NCI-H82 treated with DMSO at 0.1 percent for 48 hours (cell line): Measurements from ENCODE around the gene CDHR1.

Experiments
- DNase-seq: peaks from one replicate; lab custom pipeline; 2025; ENCODE audit not compliant: unreplicated experiment; lab: John Stamatoyannopoulos, UW

Gene CDHR1

GRCh38 chr10:84226616-84227015 lies 32.3 kb downstream of the CDHR1 start:
- peak; percentile 76 for DNase-seq

GRCh38 chr10:84227810-84228209 lies 33.5 kb downstream of the CDHR1 start:
- DNase-seq, result no peak

- DNase-seq, result no peak
These were observed 36.0 kb downstream of the CDHR1 start for GRCh38 chr10:84230359-84230758.

GRCh38 chr10:84232376-84232775 lies 38.0 kb downstream of the CDHR1 start:
- no peak for DNase-seq

GRCh38 chr10:84233940-84234339 lies 39.6 kb downstream of the CDHR1 start:
- DNase-seq, result no peak

GRCh38 chr10:84234479-84234878 lies 40.1 kb downstream of the CDHR1 start:
- DNase-seq, result no peak

GRCh38 chr10:84235096-84235495 lies 40.8 kb downstream of the CDHR1 start:
- DNase-seq, result no peak

- no peak for DNase-seq
These were observed 42.5 kb downstream of the CDHR1 start for GRCh38 chr10:84236807-84237198.

GRCh38 chr10:84237199-84238051 lies 43.1 kb downstream of the CDHR1 start:
- DNase-seq, result no peak

GRCh38 chr10:84238909-84239308 lies 44.6 kb downstream of the CDHR1 start:
- DNase-seq, result no peak

- DNase-seq, result peak; percentile 49
These were observed 47.0 kb downstream of the CDHR1 start, which contains the start of gene LRIT1 for GRCh38 chr10:84241185-84241790. TSS of gene LRIT1 (minus strand) at chr10:84241546. CDS start at chr10:84241439, 107 bp downstream.

- no peak for DNase-seq
These were observed 49.4 kb downstream of the CDHR1 start for GRCh38 chr10:84243759-84244158.

GRCh38 chr10:84244651-84245270 lies 50.4 kb downstream of the CDHR1 start, which contains the start of gene RGR:
TSS of gene RGR (plus strand) at chr10:84245053. CDS start at chr10:84245091, 38 bp downstream.
- peak; percentile 84 for DNase-seq

- DNase-seq, result no peak
These were observed 53.2 kb downstream of the CDHR1 start for GRCh38 chr10:84247496-84247895.

- DNase-seq, result no peak
These were observed 54.5 kb downstream of the CDHR1 start for GRCh38 chr10:84248794-84249193.

- DNase-seq, result no peak
These were observed 60.5 kb downstream of the CDHR1 start for GRCh38 chr10:84254552-84255478.

- no peak for DNase-seq
These were observed 62.4 kb downstream of the CDHR1 start for GRCh38 chr10:84256510-84257342.

GRCh38 chr10:84257343-84258020 lies 63.1 kb downstream of the CDHR1 start:
- DNase-seq, result no peak

- DNase-seq, result no peak
These were observed 63.8 kb downstream of the CDHR1 start for GRCh38 chr10:84258034-84258695.
